Activated CD4-positive, alpha-beta T cell treated with anti-CD3 and anti-CD28 coated beads for 36 hours (primary cell): Measurements from ENCODE around the gene PPP2R5A. TPM values are rescaled to one million over a fixed set of nuclear protein-coding genes. Genes with fewer than 3 reads are reported as not detected.

ENCODE experiments used
- ATAC-seq: fragments of 200-7000 bp; cut with Tn5 transposase; one replicate; pipeline ENCODE4 v1.10.0; 2021; ENCODE audit warnings: mild to moderate bottlenecking, moderate library complexity
- CTCF ChIA-PET: fragments of 350-600 bp; sonication (Branson Sonifier 250); formaldehyde crosslinking; loops from one replicate; lab custom pipeline; 2021; ENCODE audit warnings: antibody characterized with exemption; lab: Charles Lee
- POLR2A ChIA-PET: fragments of 350-600 bp; sonication (Branson Sonifier 250); formaldehyde crosslinking; loops from one replicate; lab custom pipeline; 2021; ENCODE audit warnings: antibody characterized with exemption, inconsistent platforms; lab: Charles Lee
- DNase-seq: peaks from one replicate; pipeline ENCODE4 v3.0.0-alpha.2; 2020
- H3K27ac Mint-ChIP-seq: one replicate; pipeline ENCODE4 v1.8.0; 2021; ENCODE audit warnings: mixed read lengths
- H3K27me3 Mint-ChIP-seq: one replicate; pipeline ENCODE4 v1.8.0; 2021; ENCODE audit warnings: mixed read lengths
- H3K36me3 Mint-ChIP-seq: one replicate; pipeline ENCODE4 v1.8.0; 2021; ENCODE audit warnings: low read depth, mixed read lengths
- H3K4me1 Mint-ChIP-seq: one replicate; pipeline ENCODE4 v1.8.0; 2021; ENCODE audit warnings: mixed read lengths
- H3K4me3 Mint-ChIP-seq: one replicate; pipeline ENCODE4 v1.8.0; 2021; ENCODE audit warnings: mild to moderate bottlenecking, moderate library complexity, mixed read lengths
- H3K9me3 Mint-ChIP-seq: one replicate; pipeline ENCODE4 v1.8.0; 2021; ENCODE audit warnings: low read depth, mixed read lengths
- intact Hi-C, 2 experiments: fragments of 100-400 bp; cut with DNase I in 1 of 2; cut with micrococcal nuclease in 1 of 2; formaldehyde crosslinking; loops; one replicate each; pipeline versions ENCODE4 v1.14.2 to v1.15.1; 2022 to 2024; cut with DNase I, micrococcal nuclease
- total RNA-seq, 2 experiments: library from RNA; stranded (reverse); gene quantifications; one replicate each; pipeline ENCODE4 v1.2.3, GENCODE V29; 2021

PPP2R5A gene
- total RNA-seq, 2 experiments from 2014 or later: 32.3 to 36.1 TPM

GRCh38 chr1:212247179-212247721, 38.0 kb upstream of the PPP2R5A start:
- peaks cover 9% of the 10 kb centered on the region for H3K4me1 Mint-ChIP-seq
- no peak overlapping the region for H3K4me3 Mint-ChIP-seq
- CTCF ChIA-PET: interaction anchor here (0.6 to 1.0 kb wide), 2 partner anchors 12 to 29 kb away, joined by 3 read pairs; no protein-coding TSS in a partner anchor
- no peak for ATAC-seq
- DNase-seq: no peak
- H3K36me3 Mint-ChIP-seq: no peaks in the 10 kb centered on the region
- intact Hi-C loops: no loop called here
- no peaks in the 10 kb centered on the region for H3K27me3 Mint-ChIP-seq
- POLR2A ChIA-PET: no interaction called here
- no peak overlapping the region for H3K27ac Mint-ChIP-seq
- no peaks in the 10 kb centered on the region for H3K9me3 Mint-ChIP-seq

GRCh38 chr1:212247988-212248387, 37.2 kb upstream of the PPP2R5A start:
- H3K9me3 Mint-ChIP-seq: no peaks in the 10 kb centered on the region
- H3K4me1 Mint-ChIP-seq: peaks cover 13% of the 10 kb centered on the region
- no peak overlapping the region for H3K27ac Mint-ChIP-seq
- H3K4me3 Mint-ChIP-seq: no peak overlapping the region
- ChIA-PET POLR2A (no interaction called here), CTCF (interaction anchor here (1.0 kb wide), 1 partner anchor 30 kb away, joined by 3 read pairs; no protein-coding TSS in a partner anchor)
- no peak for DNase-seq
- H3K27me3 Mint-ChIP-seq: no peaks in the 10 kb centered on the region
- intact Hi-C loops: no loop called here
- no peaks in the 10 kb centered on the region for H3K36me3 Mint-ChIP-seq
- no peak for ATAC-seq

- CTCF ChIA-PET: no interaction called here
Observed at GRCh38 chr1:212254853-212255363, 30.3 kb upstream of the PPP2R5A start.

DNA sequence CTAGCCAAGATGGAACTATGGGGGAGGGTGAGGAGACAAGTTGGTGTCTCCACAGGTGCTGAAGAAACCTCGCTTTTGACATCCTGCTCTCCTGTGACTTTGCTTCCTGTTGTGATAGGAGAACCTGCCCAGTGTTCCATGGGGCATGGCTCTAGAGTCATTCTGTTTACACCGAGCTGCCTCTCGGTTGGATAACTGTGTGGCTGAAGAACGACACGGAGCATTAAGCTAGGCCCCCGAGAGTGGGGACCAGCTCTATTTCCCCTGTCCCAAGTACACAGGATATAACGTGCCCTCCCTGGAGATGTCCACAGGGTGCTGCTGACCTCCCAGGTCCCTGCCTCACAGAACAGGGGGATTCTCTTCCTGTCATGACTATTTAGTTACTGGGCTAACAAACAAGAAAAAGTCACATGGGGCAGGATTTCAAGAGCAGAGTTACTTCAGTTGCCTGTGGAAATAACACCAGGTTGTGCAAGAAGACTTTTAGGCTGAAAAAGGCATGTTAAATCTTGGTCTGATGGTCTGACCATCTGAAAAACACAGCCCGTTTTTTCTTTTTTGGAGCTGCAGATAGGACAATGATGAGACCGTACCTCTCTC, 29.4 kb upstream of the PPP2R5A start:
- Mint-ChIP-seq H3K4me3 (no peak overlapping the region), H3K27me3 (no peaks in the 10 kb centered on the region), H3K9me3 (no peaks in the 10 kb centered on the region), H3K4me1 (peaks cover 61% of the 10 kb centered on the region), H3K27ac (peak overlapping the region; percentile 59), H3K36me3 (no peaks in the 10 kb centered on the region)
- peak; percentile 16 for DNase-seq
- POLR2A ChIA-PET: no interaction called here
- peak; percentile 34 for ATAC-seq
- intact Hi-C loops: no loop called here
- CTCF ChIA-PET: interaction anchor here (0.6 to 0.7 kb wide), 2 partner anchors 13 to 202 kb away, joined by 3 to 5 read pairs; no protein-coding TSS in a partner anchor

More at GRCh38 chr1:212254853-212255363, 30.3 kb upstream of the PPP2R5A start:
- H3K4me3 Mint-ChIP-seq: peak overlapping the region; percentile 8
- intact Hi-C loops: no loop called here
- H3K9me3 Mint-ChIP-seq: no peaks in the 10 kb centered on the region
- H3K27ac Mint-ChIP-seq: peak overlapping the region; percentile 28
- DNase-seq: no peak
- peak; percentile 37 for ATAC-seq
- H3K27me3 Mint-ChIP-seq: no peaks in the 10 kb centered on the region
- H3K4me1 Mint-ChIP-seq: peaks cover 56% of the 10 kb centered on the region
- POLR2A ChIA-PET: interaction anchor here (0.6 kb wide), 1 partner anchor 556 kb away, joined by 3 read pairs; no protein-coding TSS in a partner anchor
- H3K36me3 Mint-ChIP-seq: no peaks in the 10 kb centered on the region

DNA sequence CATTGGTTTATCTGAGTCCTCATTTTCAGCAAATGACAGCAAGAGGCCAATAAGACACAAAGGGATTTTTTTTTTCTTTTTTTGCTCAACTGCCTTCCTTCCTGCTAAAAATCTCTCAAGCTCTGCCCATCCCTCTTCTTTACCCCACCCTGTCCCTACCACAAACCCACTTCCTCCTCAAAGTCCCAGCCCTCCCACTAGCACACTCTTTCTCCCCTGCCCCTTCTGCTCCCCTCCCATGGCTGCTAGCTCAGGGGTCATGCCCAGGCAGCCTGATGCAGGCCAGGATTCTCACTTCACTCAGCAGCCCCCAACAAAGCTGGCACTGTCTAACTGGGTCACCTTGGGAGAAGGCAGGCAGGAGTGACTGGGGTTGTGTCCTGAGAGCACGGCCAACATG, 28.8 kb upstream of the PPP2R5A start:
- Mint-ChIP-seq H3K36me3 (no peaks in the 10 kb centered on the region), H3K9me3 (no peaks in the 10 kb centered on the region), H3K4me1 (peaks cover 63% of the 10 kb centered on the region), H3K4me3 (no peak overlapping the region), H3K27me3 (no peaks in the 10 kb centered on the region), H3K27ac (peak overlapping the region; percentile 59)
- ChIA-PET POLR2A (no interaction called here), CTCF (interaction anchor here (0.7 kb wide), 1 partner anchor 201 kb away, joined by 5 read pairs; no protein-coding TSS in a partner anchor)
- ATAC-seq: no peak
- DNase-seq: no peak
- intact Hi-C loops: no loop called here

GRCh38 chr1:212257157-212257556, 28.1 kb upstream of the PPP2R5A start:
- ChIA-PET CTCF (interaction anchor here (0.6 to 1.2 kb wide), 2 partner anchors 14 to 534 kb away, joined by 3 read pairs; no protein-coding TSS in a partner anchor), POLR2A (no interaction called here)
- Mint-ChIP-seq H3K27me3 (no peaks in the 10 kb centered on the region), H3K36me3 (no peaks in the 10 kb centered on the region), H3K27ac (no peak overlapping the region), H3K4me3 (no peak overlapping the region), H3K4me1 (peaks cover 65% of the 10 kb centered on the region), H3K9me3 (no peaks in the 10 kb centered on the region)
- ATAC-seq (no peak), DNase-seq (no peak)
- intact Hi-C loops: no loop called here

DNA sequence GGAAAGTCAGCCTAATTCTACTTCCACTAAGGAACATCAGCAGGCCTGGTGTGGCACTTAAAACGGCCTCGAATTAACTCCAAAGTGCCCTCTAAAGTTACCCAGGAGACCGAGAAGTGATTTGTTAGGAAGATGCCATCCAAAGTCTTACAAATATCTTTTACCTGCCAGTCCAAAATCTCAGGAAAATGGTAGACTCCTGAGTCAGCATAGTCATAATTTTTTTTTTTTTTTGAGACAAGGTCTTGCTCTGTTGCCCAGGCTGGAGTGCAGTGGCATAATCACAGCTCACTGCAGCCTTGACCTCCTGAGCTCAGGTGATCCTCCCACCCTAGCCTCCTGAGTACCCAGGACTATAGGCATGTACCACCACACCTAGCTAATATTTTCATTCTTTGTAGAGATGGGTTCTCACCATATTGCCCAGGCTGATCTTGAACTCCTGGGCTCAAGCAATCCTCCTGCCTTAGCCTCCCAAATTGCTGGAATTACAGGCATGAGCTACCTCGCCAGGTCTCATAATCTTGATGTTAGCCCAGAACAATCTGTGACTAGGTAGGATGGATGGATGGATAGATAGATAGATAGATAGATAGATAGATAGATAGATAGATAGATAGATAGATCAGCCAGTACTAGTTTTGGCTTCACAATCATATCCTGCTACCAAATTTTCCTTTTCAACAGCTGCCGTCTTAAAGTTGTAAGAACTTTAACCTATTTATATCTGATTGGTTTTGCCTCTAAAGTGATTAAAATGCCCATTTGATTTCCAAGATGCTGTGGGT, 25.3 kb upstream of the PPP2R5A start:
- CTCF ChIA-PET: interaction anchor here (0.6 to 0.8 kb wide), 2 partner anchors 35 to 326 kb away, joined by 3 to 4 read pairs; no protein-coding TSS in a partner anchor
- Mint-ChIP-seq H3K4me3 (no peak overlapping the region), H3K4me1 (peaks cover 48% of the 10 kb centered on the region), H3K36me3 (no peaks in the 10 kb centered on the region), H3K9me3 (no peaks in the 10 kb centered on the region), H3K27ac (peak overlapping the region; percentile 58), H3K27me3 (no peaks in the 10 kb centered on the region)
- POLR2A ChIA-PET: interaction anchor here (1.2 kb wide), 1 partner anchor 224 kb away, joined by 3 read pairs; the partner anchor contains the start of gene DTL
- intact Hi-C loops: loop anchor here in 1 of 2 experiments (2.0 kb wide), 2 partner anchors 25 to 41 kb away; no protein-coding TSS in a partner anchor
- ATAC-seq (no peak), DNase-seq (no peak)

DNA sequence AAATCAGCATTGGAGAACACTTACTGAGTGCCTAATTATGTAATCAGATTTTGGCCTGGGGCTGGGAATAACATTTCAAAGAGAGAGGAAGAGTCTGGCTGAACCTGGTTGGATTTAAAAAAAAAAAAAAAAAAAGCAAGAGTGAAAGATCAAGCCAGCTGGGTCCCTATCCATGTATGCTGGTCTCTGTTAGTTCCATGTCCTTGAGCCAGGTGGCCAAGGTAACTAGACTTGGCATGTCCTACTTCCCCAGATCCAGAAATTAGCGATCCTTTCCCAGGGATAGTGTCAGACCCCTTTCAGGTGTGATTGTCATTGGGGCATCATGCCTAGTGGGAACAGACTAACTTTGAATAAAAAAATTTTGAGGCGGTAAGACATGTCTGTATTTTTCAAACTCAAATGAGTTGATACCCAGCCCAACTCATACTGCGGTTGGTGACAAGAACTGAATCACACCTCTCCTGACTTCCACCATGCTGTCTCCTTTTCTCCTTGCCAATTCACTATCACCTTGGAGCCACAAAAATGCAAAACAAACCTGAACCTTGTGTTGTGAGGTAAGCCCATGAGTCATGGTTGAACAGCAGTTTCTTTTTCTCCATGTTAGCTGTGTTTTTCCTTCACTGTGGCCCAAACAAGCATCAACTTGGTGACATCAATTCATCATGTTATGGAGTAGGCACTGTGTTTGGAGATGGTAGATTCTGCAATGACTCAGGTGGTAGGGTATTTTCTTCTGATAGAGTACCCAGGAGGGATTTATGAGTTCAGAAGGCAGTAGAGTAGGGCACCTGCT, 24.5 kb upstream of the PPP2R5A start:
- ATAC-seq (peak; percentile 90), DNase-seq (peak; percentile 29)
- Mint-ChIP-seq H3K36me3 (no peaks in the 10 kb centered on the region), H3K9me3 (no peaks in the 10 kb centered on the region), H3K27me3 (no peaks in the 10 kb centered on the region), H3K4me1 (peaks cover 39% of the 10 kb centered on the region), H3K4me3 (no peak overlapping the region), H3K27ac (peak overlapping the region; percentile 64)
- CTCF ChIA-PET: interaction anchor here (0.9 to 1.2 kb wide), 2 partner anchors 42 to 195 kb away, joined by 3 to 4 read pairs; no protein-coding TSS in a partner anchor
- POLR2A ChIA-PET: interaction anchor here (0.6 to 1.2 kb wide), 2 partner anchors 225 to 252 kb away, joined by 3 to 4 read pairs; partner anchors contain the start of gene DTL
- intact Hi-C loops: loop anchor here in 1 of 2 experiments (1.0 to 2.0 kb wide), 3 partner anchors 25 to 42 kb away; partner anchors contain the start of gene PPP2R5A

DNA sequence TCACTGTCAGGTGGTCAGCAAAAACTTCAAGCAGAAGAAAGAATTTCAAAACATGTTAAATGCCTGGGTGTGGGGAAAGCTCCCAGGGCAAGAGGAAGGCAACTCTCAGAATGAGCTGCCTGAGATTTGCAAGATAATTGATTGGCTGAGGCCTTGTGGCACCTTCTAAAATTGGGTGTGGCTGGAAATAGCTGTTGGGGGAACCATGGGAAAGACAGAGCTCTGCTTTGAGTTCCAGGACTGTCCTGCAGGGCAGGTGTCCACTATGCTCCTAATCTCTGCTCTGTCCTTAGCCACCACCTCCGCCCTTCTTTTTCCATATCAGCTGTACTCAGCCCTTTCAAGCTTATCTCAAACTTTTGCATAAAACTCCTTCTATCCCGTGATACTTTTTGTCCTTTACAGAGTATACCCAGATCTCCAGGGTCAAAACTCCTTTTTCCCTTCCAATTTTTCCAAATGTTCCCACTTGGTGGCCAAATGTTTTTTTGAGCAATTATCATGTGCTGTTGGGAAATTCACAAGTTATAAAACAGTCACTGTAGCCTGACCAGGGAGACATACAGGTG, 23.8 kb upstream of the PPP2R5A start:
- CTCF ChIA-PET: interaction anchor here (0.7 to 1.2 kb wide), 3 partner anchors 42 to 226 kb away, joined by 3 to 4 read pairs (median 3); partner anchors contain the start of genes DTL and INTS7
- Mint-ChIP-seq H3K36me3 (no peaks in the 10 kb centered on the region), H3K27ac (peak overlapping the region; percentile 64), H3K4me1 (peaks cover 32% of the 10 kb centered on the region), H3K9me3 (no peaks in the 10 kb centered on the region), H3K27me3 (no peaks in the 10 kb centered on the region), H3K4me3 (no peak overlapping the region)
- DNase-seq: no peak
- no peak for ATAC-seq
- POLR2A ChIA-PET: interaction anchor here (0.6 kb wide), 1 partner anchor 251 kb away, joined by 4 read pairs; no protein-coding TSS in a partner anchor
- intact Hi-C loops: loop anchor here in 1 of 2 experiments (1.0 to 2.0 kb wide), 3 partner anchors 24 to 43 kb away; partner anchors contain the start of gene PPP2R5A

DNA sequence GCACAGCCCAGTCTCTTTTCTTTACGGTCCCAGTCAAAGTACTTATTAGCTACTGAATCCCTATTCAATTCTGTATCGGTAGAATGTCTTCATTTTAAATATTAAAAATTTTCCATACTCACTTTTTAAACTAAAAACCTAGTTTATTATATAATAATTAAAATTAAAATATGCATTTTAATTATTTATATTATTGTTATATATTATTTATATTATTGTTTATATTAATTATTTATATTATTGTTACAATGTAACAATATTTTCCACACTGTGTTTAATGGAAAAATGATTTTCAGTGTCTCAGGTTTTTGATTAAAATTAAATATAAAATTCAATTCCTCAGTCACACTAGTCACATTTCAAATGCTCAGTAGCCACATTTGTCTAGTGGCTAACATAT, 18.2 kb upstream of the PPP2R5A start:
- ChIA-PET CTCF (interaction anchor here (0.7 kb wide), 1 partner anchor 266 kb away, joined by 3 read pairs; no protein-coding TSS in a partner anchor), POLR2A (no interaction called here)
- Mint-ChIP-seq H3K9me3 (no peaks in the 10 kb centered on the region), H3K27me3 (peaks cover 2% of the 10 kb centered on the region), H3K36me3 (no peaks in the 10 kb centered on the region), H3K27ac (no peak overlapping the region), H3K4me3 (no peak overlapping the region), H3K4me1 (no peaks in the 10 kb centered on the region)
- intact Hi-C loops: no loop called here
- DNase-seq (no peak), ATAC-seq (no peak)
